GM12878 (cell line): ENCODE results near the gene MTHFS. TPM values are rescaled to one million over a fixed set of nuclear protein-coding genes. Genes with fewer than 3 reads are reported as not detected.

Experiments used
- ATAC-seq: fragments of 200-7000 bp; cut with Tn5 transposase; 3 replicates; pipeline ENCODE4 v1.9.1; 2020; ENCODE audit warnings: mild to moderate bottlenecking, moderate library complexity
- BruUV-seq: library from RNA; stranded (reverse); fragments of 400-500 nt; replicated peaks from 2 replicates; lab custom pipeline; 2021; lab: Mats Ljungman, UMichigan
- CTCF ChIA-PET: fragments of 300-600 bp; sonication (Branson Sonifier 250); formaldehyde crosslinking; extraction: SDS; loops from one replicate; lab custom pipeline; 2021; ENCODE audit warnings: inconsistent platforms; lab: Yijun Ruan, JAX
- POLR2A ChIA-PET: fragments of 350-600 bp; formaldehyde crosslinking; extraction: SDS; loops from one replicate; lab custom pipeline; 2021; ENCODE audit warnings: inconsistent platforms; lab: Charles Lee
- RAD21 ChIA-PET: fragments of 300-600 bp; sonication (Branson Sonifier 250); formaldehyde crosslinking; loops from one replicate; lab custom pipeline; 2023; ENCODE audit warnings: antibody characterized with exemption; ENCODE audit not compliant: unreplicated experiment; lab: Charles Lee
- SMC1A ChIA-PET: fragments of 300-600 bp; sonication (Branson Sonifier 250); formaldehyde crosslinking; loops from one replicate; lab custom pipeline; 2023; ENCODE audit not compliant: unreplicated experiment, uncharacterized antibody; lab: Charles Lee
- DNase-seq: peaks from one replicate; pipeline ENCODE4 v3.0.0-alpha.2; 2011; ENCODE audit warnings: low read depth, low spot score
- FAIRE-seq: peaks from 3 replicates; lab custom pipeline; 2011; peaks lifted over from hg19 to GRCh38; lab: Jason Lieb, UNC
- H2AFZ ChIP-seq: 2 replicates; pipeline ENCODE4 v1.6.0; 2011; ENCODE audit warnings: low read depth, low read length, control low read depth; ENCODE audit not compliant: control insufficient read depth
- H3K27ac ChIP-seq: 2 replicates; pipeline ENCODE4 v1.5.1; 2011; ENCODE audit warnings: control low read depth; ENCODE audit not compliant: control insufficient read depth, insufficient read depth
- H3K27me3 ChIP-seq, 2 experiments: replicated peaks in 1 of 2; 2 replicates each; pipeline versions ENCODE4 v1.6.0 to v1.6.1; 2011; ENCODE audit warnings: low read length in 1 of 2; ENCODE audit not compliant: control insufficient read depth in 2 of 2, insufficient read depth in 2 of 2
- H3K36me3 ChIP-seq, 2 experiments: 2 replicates each; pipeline ENCODE4 v1.5.1; 2011; ENCODE audit warnings: low read length in 1 of 2; ENCODE audit not compliant: control insufficient read depth in 2 of 2, insufficient read depth in 2 of 2
- H3K4me1 ChIP-seq: 2 replicates; pipeline ENCODE4 v1.6.1; 2011; ENCODE audit warnings: mild to moderate bottlenecking, low read length, moderate library complexity, mixed read lengths; ENCODE audit not compliant: control insufficient read depth, insufficient read depth
- H3K4me2 ChIP-seq: 2 replicates; pipeline ENCODE4 v1.6.0; 2011; ENCODE audit warnings: control low read depth; ENCODE audit not compliant: control insufficient read depth, insufficient read depth
- H3K4me3 ChIP-seq: fragments of 200-600 bp; sonication (generic); 2 replicates; pipeline ENCODE4 v1.5.1; 2016
- H3K79me2 ChIP-seq: 2 replicates; pipeline ENCODE4 v1.6.0; 2011; ENCODE audit warnings: low read length; ENCODE audit not compliant: control insufficient read depth, insufficient read depth
- H3K9ac ChIP-seq: 2 replicates; pipeline ENCODE4 v1.8.0; 2011; ENCODE audit warnings: low read length, control low read depth, mixed read lengths; ENCODE audit not compliant: control insufficient read depth, insufficient read depth
- H3K9me3 ChIP-seq: replicated peaks from 3 replicates; pipeline ENCODE4 v1.5.1; 2011; ENCODE audit warnings: mild to moderate bottlenecking, low read length; ENCODE audit not compliant: control insufficient read depth, insufficient read depth
- H4K20me1 ChIP-seq: 2 replicates; pipeline ENCODE4 v1.6.0; 2011; ENCODE audit not compliant: control insufficient read depth, insufficient read depth
- NBN ChIP-seq: fragments of 450-650 bp; IDR thresholded peaks from 2 replicates; pipeline ENCODE4 v1.6.1; 2016
- SKIL ChIP-seq: fragments of 450-650 bp; IDR thresholded peaks from 2 replicates; pipeline ENCODE4 v1.6.1; 2017; ENCODE audit warnings: mild to moderate bottlenecking, low read depth, inconsistent platforms; ENCODE audit not compliant: poor library complexity, severe bottlenecking
- ZBED1 ChIP-seq: IDR thresholded peaks from 2 replicates; pipeline ENCODE4 v1.6.1; 2016; ENCODE audit warnings: borderline replicate concordance
- WGBS: methylation state at CpG from one replicate; pipeline ENCODE4 v1.1.6; 2016; ENCODE audit warnings: low lambda C conversion rate; ENCODE audit not compliant: insufficient replicate concordance, insufficient coverage; ENCODE audit errors: missing lambda C conversion rate; 5-methylcytosine and 5-hydroxymethylcytosine counted together
- in situ Hi-C: fragments of 300-500 bp; cut with MboI; formaldehyde crosslinking; loops from 9 replicates; pipeline ENCODE4 v1.14.3; 2018; ENCODE audit warnings: mixed read lengths
- intact Hi-C: fragments of 100-400 bp; cut with micrococcal nuclease; formaldehyde crosslinking; loops from one replicate; pipeline ENCODE4 v1.14.2; 2022; ENCODE audit not compliant: unreplicated experiment
- polyA plus RNA-seq, 11 experiments: library from polyadenylated mRNA; depleted of rRNA in 4 of 11; unstranded in 6 of 11; stranded (reverse) in 5 of 11; fragments of >200 nt; fragmentation: Nextera tagmentation in 4 of 11; fragmentation: Illumina TruSeq in 1 of 11; extraction: Ambion mirVana in 4 of 11; extraction: Trizol in 1 of 11; gene quantifications; 1 replicate in 1 of 11; 2 replicates in 10 of 11; pipeline versions ENCODE4 v1.2.1 to v1.2.3, GENCODE V29; 2011 to 2016; ENCODE audit warnings: inconsistent platforms in 2 of 11, missing spikeins in 2 of 11, low read depth in 1 of 11
- total RNA-seq, 4 experiments: library from RNA; depleted of rRNA in 3 of 4; stranded (reverse); fragments of >200 nt in 3 of 4; fragmentation: Illumina TruSeq in 1 of 4; extraction: Trizol in 1 of 4; gene quantifications; 2 replicates each; pipeline versions ENCODE4 v1.2.1 to v1.2.3, GENCODE V29; 2013 to 2021

The MTHFS gene
- total and polyA plus RNA-seq, 10 of the 15 experiments (the other 5 are each of a cell fraction or from before 2014, with no cell fraction given), result 14.0 to 81.9 (median 31.8) TPM

GRCh38 chr15:79897701-79898113 is 893 bp upstream of the MTHFS start:
- in situ Hi-C loops (no loop called here), intact Hi-C loops (loop anchor here (2.0 to 10.0 kb wide), 4 partner anchors 25 to 277 kb away; partner anchors contain the start of gene BCL2A1)
- CTCF ChIA-PET, result interaction anchor here (0.9 to 6.5 kb wide), 10 partner anchors 19 to 276 kb away, joined by 3 to 51 read pairs (median 4); partner anchors contain the start of gene BCL2A1
- H3K4me3 ChIP-seq, result peak overlapping the region; percentile 66
- no peak for DNase-seq
- H3K79me2 ChIP-seq, result peaks cover 16% of the 10 kb centered on the region
- POLR2A ChIA-PET, result interaction anchor here (0.8 to 2.8 kb wide), 10 partner anchors 11 to 136 kb away, joined by 3 to 17 read pairs (median 4); no protein-coding TSS in a partner anchor
- no peak for ATAC-seq
- FAIRE-seq, result no peak
- peak overlapping the region; percentile 91 for H2AFZ ChIP-seq
- H3K36me3 ChIP-seq, result no peaks in the 10 kb centered on the region
- no peaks in the 10 kb centered on the region for H3K27me3 ChIP-seq
- WGBS, result 9% methylated on average over 6 of the region's 6 CpGs
- peak overlapping the region; percentile 92; the same call in 1 of the 2 replicates for H3K9ac ChIP-seq
- SMC1A ChIA-PET, result interaction anchor here (0.6 to 6.7 kb wide), 19 partner anchors 13 to 275 kb away, joined by 3 to 58 read pairs (median 6); partner anchors contain the start of gene BCL2A1
- H3K4me1 ChIP-seq, result peaks cover 24% of the 10 kb centered on the region
- RAD21 ChIA-PET, result interaction anchor here (0.8 to 5.7 kb wide), 13 partner anchors 12 to 163 kb away, joined by 3 to 45 read pairs (median 5); partner anchors contain the start of gene BCL2A1
- BruUV-seq, result TSS peak; percentile 88
- TF ChIP-seq NBN, result no peak
- no peak for TF ChIP-seq SKIL
- TF ChIP-seq ZBED1, result 0 out of 2 replicates have a peak, but pooled peaks have one; percentile 7
- peak overlapping the region; percentile 96 for H3K4me2 ChIP-seq
- peak overlapping the region; percentile 85 for H3K27ac ChIP-seq
- no peaks in the 10 kb centered on the region; the same call in 2 of the 3 replicates for H3K9me3 ChIP-seq
- H4K20me1 ChIP-seq, result no peaks in the 10 kb centered on the region
